K562 (cell line): ENCODE data around the gene FCSK. TPM values are rescaled to one million over a fixed set of nuclear protein-coding genes. Genes with fewer than 3 reads are reported as not detected.

ENCODE experiments used
- ATAC-seq: fragments of 200-7000 bp; cut with Tn5 transposase; 3 replicates; pipeline ENCODE4 v1.9.1; 2020; ENCODE audit warnings: moderate library complexity
- BruUV-seq: library from RNA; stranded (reverse); fragments of 400-500 nt; replicated peaks from 2 replicates; lab custom pipeline; 2021; lab: Mats Ljungman, UMichigan
- CTCF ChIA-PET: fragments of 300-600 bp; formaldehyde crosslinking; extraction: SDS; loops from one replicate; lab custom pipeline; 2021; ENCODE audit warnings: low intra/inter-chr PET ratio; lab: Yijun Ruan, JAX
- POLR2A ChIA-PET: fragments of 300-600, 350-650 bp; sonication (Branson Sonifier 250); formaldehyde crosslinking; extraction: SDS; loops from one replicate; lab custom pipeline; 2021; ENCODE audit warnings: antibody characterized with exemption, inconsistent platforms; lab: Yijun Ruan, JAX
- DNase-seq, 4 experiments: peaks; one replicate each; pipeline versions ENCODE4 v3.0.0 to v3.0.0-alpha.2; 2011 to 2018; ENCODE audit warnings: low spot score in 3 of 4, mixed read lengths in 3 of 4; ENCODE audit errors: extremely low read depth in 1 of 4
- FAIRE-seq: peaks from 2 replicates; lab custom pipeline; 2011; peaks lifted over from hg19 to GRCh38; lab: Jason Lieb, UNC
- H2AFZ ChIP-seq: 2 replicates; pipeline ENCODE4 v1.6.0; 2011; ENCODE audit warnings: low read depth, low read length, control low read depth, inconsistent platforms
- H3K27ac ChIP-seq: fragments of 200-600 bp; 3 replicates; pipeline ENCODE4 v1.8.0; 2011; ENCODE audit warnings: low read depth, mild to moderate bottlenecking, control low read depth, inconsistent platforms, low read length, moderate library complexity, mixed read lengths; ENCODE audit errors: extremely low read depth
- H3K27me3 ChIP-seq, 2 experiments: fragments of 300-600 bp in 1 of 2; 2 replicates in 1 of 2; 3 replicates in 1 of 2; pipeline versions ENCODE4 v1.6.0 to v1.8.0; 2011; ENCODE audit warnings: inconsistent platforms in 2 of 2, low read length in 2 of 2, mild to moderate bottlenecking in 1 of 2, mixed read lengths in 1 of 2, moderate library complexity in 1 of 2; ENCODE audit not compliant: control insufficient read depth in 2 of 2, insufficient read depth in 2 of 2
- H3K36me3 ChIP-seq: fragments of 300-600 bp; 3 replicates; pipeline ENCODE4 v1.8.0; 2011; ENCODE audit warnings: mild to moderate bottlenecking, low read length, inconsistent platforms; ENCODE audit not compliant: control insufficient read depth, insufficient read depth
- H3K4me1 ChIP-seq, 2 experiments: fragments of 200-600 bp in 1 of 2; replicated peaks in 1 of 2; 2 replicates in 1 of 2; 3 replicates in 1 of 2; pipeline versions ENCODE4 v1.5.1 to v1.8.0; 2011; ENCODE audit warnings: inconsistent platforms in 2 of 2, low read length in 2 of 2, mild to moderate bottlenecking in 1 of 2, mixed read lengths in 1 of 2, moderate library complexity in 1 of 2; ENCODE audit not compliant: control insufficient read depth in 2 of 2, insufficient read depth in 2 of 2
- H3K4me2 ChIP-seq: 2 replicates; pipeline ENCODE4 v1.6.1; 2011; ENCODE audit warnings: low read length, control low read depth, inconsistent platforms, mixed read lengths; ENCODE audit not compliant: insufficient read depth
- H3K4me3 ChIP-seq: fragments of 200-600 bp; sonication (generic), shearing (Covaris generic); 2 replicates; pipeline ENCODE4 v1.5.1; 2016; ENCODE audit warnings: control low read depth, inconsistent platforms
- H3K79me2 ChIP-seq: fragments of 200-600 bp; 3 replicates; pipeline ENCODE4 v1.8.0; 2011; ENCODE audit warnings: low read length, inconsistent platforms; ENCODE audit not compliant: control insufficient read depth, insufficient read depth
- H3K9ac ChIP-seq, 2 experiments: 2 replicates each; pipeline versions ENCODE4 v1.6.0 to v1.6.1; 2011; ENCODE audit warnings: low read depth in 2 of 2, low read length in 2 of 2, control low read depth in 1 of 2, inconsistent platforms in 1 of 2, mild to moderate bottlenecking in 1 of 2, mixed read lengths in 1 of 2; ENCODE audit not compliant: insufficient read depth in 1 of 2
- H3K9me1 ChIP-seq: one replicate; pipeline ENCODE4 v1.6.0; 2011; ENCODE audit warnings: inconsistent platforms, mild to moderate bottlenecking, low read length, moderate library complexity; ENCODE audit not compliant: control insufficient read depth, insufficient read depth
- H3K9me3 ChIP-seq: replicated peaks from 2 replicates; pipeline ENCODE4 v1.5.1; 2011; ENCODE audit warnings: low read depth, low read length, inconsistent platforms; ENCODE audit not compliant: control insufficient read depth, insufficient read depth
- H4K20me1 ChIP-seq: replicated peaks from 2 replicates; pipeline ENCODE4 v1.6.1; 2011; ENCODE audit warnings: low read length, inconsistent platforms, mixed read lengths; ENCODE audit not compliant: control insufficient read depth, insufficient read depth
- ATF7 ChIP-seq: fragments of 450-650 bp; IDR thresholded peaks from 2 replicates; pipeline ENCODE4 v1.7.1; 2014; ENCODE audit warnings: mild to moderate bottlenecking, moderate library complexity
- E2F6 ChIP-seq, 2 experiments: IDR thresholded peaks; 2 replicates each; pipeline ENCODE4 v1.6.1; 2011; ENCODE audit warnings: borderline replicate concordance in 1 of 2, control low read depth in 1 of 2, low read depth in 1 of 2, low read length in 1 of 2, mild to moderate bottlenecking in 1 of 2, mixed read lengths in 1 of 2, moderate library complexity in 1 of 2; ENCODE audit not compliant: insufficient read depth in 1 of 2, insufficient read length in 1 of 2, poor library complexity in 1 of 2, severe bottlenecking in 1 of 2; ENCODE audit errors: extremely low read depth in 1 of 2
- E2F8 ChIP-seq: fragments of 450-650 bp; IDR thresholded peaks from 2 replicates; pipeline ENCODE4 v1.7.1; 2018; ENCODE audit warnings: mild to moderate bottlenecking, low read depth; ENCODE audit not compliant: partially characterized antibody
- GABPB2 ChIP-seq: fragments of 250-450 bp; sonication (Bioruptor Pico); conservative IDR thresholded peaks from 2 replicates; pipeline ENCODE4 v1.5.1; 2021; ENCODE audit warnings: mild to moderate bottlenecking
- GATAD2A ChIP-seq: fragments of 450-650 bp; IDR thresholded peaks from 2 replicates; pipeline ENCODE4 v1.6.1; 2017
- ZFP36 ChIP-seq: fragments of 150-350 bp; IDR thresholded peaks from 2 replicates; pipeline ENCODE4 v1.6.1; 2018; ENCODE audit warnings: low read length, low read depth; ENCODE audit not compliant: partially characterized antibody
- ZNF124 ChIP-seq: sonication (generic); formaldehyde crosslinking; IDR thresholded peaks from 2 replicates; pipeline ENCODE4 v1.8.1; 2022; ENCODE audit warnings: missing genetic modification reagents
- ZNF134 ChIP-seq: fragments of 250-450 bp; sonication (Bioruptor Pico); conservative IDR thresholded peaks from 2 replicates; pipeline ENCODE4 v1.4.0; 2020
- ZNF668 ChIP-seq: fragments of 250-450 bp; sonication (Bioruptor Pico); IDR thresholded peaks from 2 replicates; pipeline ENCODE4 v1.8.0; 2022; ENCODE audit warnings: mild to moderate bottlenecking, inconsistent platforms
- WGBS: fragments of 100-300 bp; shearing (Covaris generic); methylation state at CpG from one replicate; pipeline ENCODE4 v1.1.6; 2016; ENCODE audit warnings: low coverage, mixed read lengths; ENCODE audit not compliant: insufficient coverage; ENCODE audit errors: missing lambda C conversion rate; 5-methylcytosine and 5-hydroxymethylcytosine counted together
- in situ Hi-C: fragments of 300-500 bp; cut with MboI; formaldehyde crosslinking; loops from 4 replicates; pipeline ENCODE4 v1.15.0; 2018; ENCODE audit warnings: inconsistent platforms, mixed read lengths
- intact Hi-C: fragments of 100-400 bp; cut with micrococcal nuclease; formaldehyde crosslinking; loops from 2 replicates; pipeline ENCODE4 v1.14.2; 2022
- polyA plus RNA-seq, 8 experiments: library from polyadenylated mRNA; depleted of rRNA in 4 of 8; stranded (reverse) in 5 of 8; unstranded in 3 of 8; fragments of >200 nt; fragmentation: Nextera tagmentation in 2 of 8; fragmentation: Illumina TruSeq in 1 of 8; extraction: Ambion mirVana in 2 of 8; extraction: Trizol in 1 of 8; gene quantifications; 2 replicates each; pipeline versions ENCODE4 v1.2.1 to v1.2.3, GENCODE V29; 2011 to 2014; ENCODE audit warnings: inconsistent platforms in 1 of 8, missing spikeins in 1 of 8
- total RNA-seq, 7 experiments: library from RNA; depleted of rRNA in 6 of 7; stranded (reverse); fragments of >200 nt in 6 of 7; fragmentation: Illumina TruSeq in 2 of 7; extraction: Trizol in 2 of 7; gene quantifications; 2 replicates each; pipeline versions ENCODE4 v1.2.1 to v1.2.3, GENCODE V29; 2011 to 2021; ENCODE audit warnings: low replicate concordance in 1 of 7

The FCSK gene
- total and polyA plus RNA-seq, 9 of the 15 experiments (the other 6 are each of a cell fraction or from before 2014, with no cell fraction given): 0.92 to 18.6 (median 8.3) TPM

GRCh38 chr16:70481929-70482536, 27.6 kb downstream of the FCSK start (continued):
- no peak for TF ChIP-seq GABPB2
- no peak for TF ChIP-seq E2F8
- TF ChIP-seq GATAD2A: no peak

GRCh38 chr16:70482624-70483023, 28.2 kb downstream of the FCSK start:
- WGBS: 72% methylated on average over 5 of the region's 5 CpGs
- CTCF ChIA-PET: no interaction called here
- FAIRE-seq (no peak), ATAC-seq (no peak; the same call in 2 of the 3 replicates), DNase-seq (no peak)
- Histone ChIP-seq H3K4me3 (no peak overlapping the region), H3K9ac (0 out of 4 replicates have a peak overlapping the region, but pooled peaks of 1 of the 2 experiments have one; percentile 23), H3K9me3 (no peaks in the 10 kb centered on the region), H3K4me1 (no peaks in the 10 kb centered on the region; a peak in 2 of 5 replicates), H3K79me2 (no peaks in the 10 kb centered on the region), H3K9me1 (peaks cover 3% of the 10 kb centered on the region), H3K4me2 (no peak overlapping the region), H3K36me3 (peaks cover 67% of the 10 kb centered on the region; the same call in 2 of the 3 replicates), H3K27me3 (no peaks in the 10 kb centered on the region), H3K27ac (no peak overlapping the region), H4K20me1 (no peaks in the 10 kb centered on the region; the same call in 1 of the 2 replicates), H2AFZ (no peak overlapping the region)
- TF ChIP-seq E2F6 (IDR thresholded peaks at IDR 0.05; ENCODE audit: borderline replicate concordance in 1 of 2, extremely low read depth in 1 of 2, insufficient read depth in 1 of 2, insufficient read length in 1 of 2, low read depth in 1 of 2, low read length in 1 of 2, poor library complexity in 1 of 2, severe bottlenecking in 1 of 2) (no peak), ZNF134 (no peak), ATF7 (no peak), ZNF668 (CRISPR knock-in tag) (no peak), ZFP36 (no peak), ZNF124 (CRISPR knock-in tag) (no peak)
- POLR2A ChIA-PET: interaction anchor here (0.7 kb wide), 2 partner anchors 9 to 145 kb away, joined by 3 to 5 read pairs; no protein-coding TSS in a partner anchor
- intact Hi-C loops: no loop called here
- BruUV-seq: no TSS peak
- in situ Hi-C loops: no loop called here
